GM18508 (cell line): ENCODE measurements around the gene SMC5.
"Not testable (repeated sequence)": the region's sequence is repeated elsewhere in the genome, so short reads cannot be mapped to it uniquely, and the experiment has no call there.

Experiments used
- ATAC-seq: cut with Tn5 transposase; IDR thresholded peaks from one replicate; pipeline ENCODE4 v1.9.1; 2021; ENCODE audit warnings: moderate number of reproducible peaks; ENCODE audit not compliant: insufficient read depth, unreplicated experiment

SMC5 gene

DNA sequence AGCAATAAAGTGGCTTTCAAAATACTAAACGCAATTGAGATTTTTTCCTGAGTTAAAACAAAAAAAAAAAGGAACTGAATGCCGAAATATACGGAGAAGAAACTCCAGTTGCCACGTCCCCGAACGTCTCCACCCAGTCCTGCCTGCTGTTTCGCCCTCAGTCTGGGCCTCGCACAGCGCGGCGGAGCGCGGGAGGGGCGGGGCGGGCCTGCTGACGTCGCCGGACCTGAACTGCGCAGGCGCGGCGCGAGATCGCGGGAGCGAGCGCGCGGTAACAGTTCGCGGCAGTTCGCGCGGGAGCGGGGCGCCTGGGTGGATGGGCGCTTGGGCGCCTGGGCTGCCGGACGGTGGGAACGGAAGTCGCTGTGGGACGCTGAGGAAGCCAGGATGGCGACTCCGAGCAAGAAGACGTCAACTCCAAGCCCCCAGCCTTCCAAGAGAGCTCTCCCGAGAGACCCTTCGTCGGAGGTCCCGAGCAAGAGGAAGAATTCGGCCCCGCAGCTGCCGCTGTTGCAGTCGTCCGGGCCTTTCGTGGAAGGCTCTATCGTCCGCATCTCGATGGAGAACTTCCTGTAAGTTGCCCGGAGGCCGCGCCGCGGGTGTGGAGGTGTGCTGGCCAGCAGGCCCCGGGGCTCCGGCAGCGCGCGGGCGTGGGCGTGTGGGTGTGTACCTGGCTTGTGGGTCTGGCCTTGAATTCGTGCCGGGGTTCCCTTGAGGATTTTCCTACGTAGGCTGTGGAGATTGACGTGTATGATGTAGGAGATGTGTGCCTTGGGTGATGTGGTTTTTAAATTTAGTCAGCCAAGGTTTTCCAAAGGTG is at the start of gene SMC5:
SMC5 (plus strand) TSS at position 287 of the 820 bp plus-strand sequence; CDS start at position 388, 101 bp downstream.
- ATAC-seq = peak; percentile 57

DNA sequence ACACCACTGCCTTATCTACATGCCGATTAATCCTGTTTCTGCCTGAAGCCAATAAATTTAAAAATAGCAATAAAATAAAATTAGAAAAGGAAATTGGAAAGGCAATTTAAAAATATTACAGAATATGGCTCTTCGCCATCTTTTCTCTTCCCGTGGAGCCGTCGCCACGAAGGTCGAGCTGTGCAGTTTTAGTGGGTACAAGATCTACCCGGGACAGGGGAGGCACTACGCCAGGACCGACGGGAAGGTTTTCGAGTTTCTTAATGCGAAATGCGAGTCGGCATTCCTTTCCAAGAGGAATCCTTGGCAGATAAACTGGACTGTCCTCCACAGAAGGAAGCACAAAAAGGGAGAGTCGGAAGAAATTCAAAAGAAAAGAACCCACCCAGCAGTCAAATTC is 41.7 kb upstream of the SMC5 start:
- ATAC-seq = no peak

DNA sequence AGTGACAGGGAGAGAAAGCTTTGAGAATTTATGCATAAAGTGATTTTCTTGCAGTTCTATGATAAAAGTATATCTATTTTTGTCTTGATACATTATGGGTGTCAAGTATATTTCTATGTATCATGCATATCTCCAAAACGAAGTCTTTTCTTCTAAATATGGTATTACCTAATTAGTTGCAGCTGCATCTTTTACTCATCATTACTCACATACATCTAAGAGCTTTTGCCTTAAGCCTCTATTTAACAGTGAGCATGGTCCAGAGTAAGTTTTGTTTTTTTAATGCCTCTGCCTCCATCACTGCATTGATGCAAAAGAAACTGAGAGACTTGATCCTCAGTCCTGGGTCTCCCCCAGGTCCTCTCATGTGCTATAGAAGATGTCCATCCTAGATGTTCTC is 40.0 kb upstream of the SMC5 start:
- no peak for ATAC-seq

DNA sequence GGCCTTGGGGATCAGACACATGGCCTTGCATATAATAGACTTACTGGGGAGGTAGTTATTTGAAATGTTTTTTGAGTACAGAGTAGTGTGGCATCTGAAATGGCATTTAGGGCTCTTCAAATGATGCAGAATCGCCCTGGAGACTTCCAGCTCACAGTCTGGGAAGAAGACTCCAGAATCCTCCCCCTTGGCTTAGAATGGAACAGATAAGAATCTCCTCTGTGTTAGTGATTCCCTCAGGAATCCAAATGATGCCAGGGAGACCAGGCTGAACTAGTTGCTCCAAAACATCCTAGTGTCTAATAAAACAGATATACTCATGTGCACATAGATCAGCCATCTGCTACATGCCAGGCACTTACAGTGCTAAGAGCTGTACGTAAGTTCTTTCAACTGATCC is 38.6 kb upstream of the SMC5 start:
- ATAC-seq = no peak

DNA sequence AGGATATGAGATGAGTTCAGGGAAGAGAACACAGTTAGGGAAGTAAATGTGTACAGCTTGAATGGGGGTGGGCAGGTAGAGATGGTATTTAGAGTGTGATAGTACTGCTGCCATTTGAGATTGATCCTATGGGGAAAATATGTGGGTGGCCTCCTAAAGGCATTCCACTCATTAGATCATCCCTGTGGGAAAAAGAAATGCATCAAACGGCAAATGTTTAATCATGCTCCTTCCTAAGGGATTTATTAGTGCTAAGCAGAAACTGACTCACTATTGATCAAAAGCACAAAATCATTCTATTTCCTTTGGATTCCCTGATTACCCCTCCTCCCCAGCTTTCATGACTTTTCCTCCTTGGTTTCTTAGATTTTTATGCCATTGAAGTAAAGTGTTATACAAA is 36.4 kb upstream of the SMC5 start:
- ATAC-seq = no peak

DNA sequence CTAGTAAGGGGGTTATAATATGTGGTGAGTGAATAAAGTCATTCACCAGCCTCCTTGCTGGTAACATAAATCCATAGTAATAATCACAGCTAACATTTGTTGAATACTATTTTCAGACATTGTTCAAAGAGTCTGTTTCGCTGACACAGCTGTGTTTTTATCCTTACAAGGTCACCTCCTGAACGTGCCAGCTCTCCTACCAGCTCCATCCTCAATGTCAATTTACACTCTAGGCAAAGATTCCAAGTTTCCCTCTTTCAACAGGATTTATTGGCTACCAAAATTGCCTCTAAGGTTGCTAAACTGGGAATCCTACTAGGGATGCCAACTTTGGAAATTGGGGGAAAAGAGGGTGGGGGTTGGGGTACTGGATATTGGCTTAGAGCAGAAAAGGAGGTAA is 30.7 kb upstream of the SMC5 start:
- no peak for ATAC-seq

DNA sequence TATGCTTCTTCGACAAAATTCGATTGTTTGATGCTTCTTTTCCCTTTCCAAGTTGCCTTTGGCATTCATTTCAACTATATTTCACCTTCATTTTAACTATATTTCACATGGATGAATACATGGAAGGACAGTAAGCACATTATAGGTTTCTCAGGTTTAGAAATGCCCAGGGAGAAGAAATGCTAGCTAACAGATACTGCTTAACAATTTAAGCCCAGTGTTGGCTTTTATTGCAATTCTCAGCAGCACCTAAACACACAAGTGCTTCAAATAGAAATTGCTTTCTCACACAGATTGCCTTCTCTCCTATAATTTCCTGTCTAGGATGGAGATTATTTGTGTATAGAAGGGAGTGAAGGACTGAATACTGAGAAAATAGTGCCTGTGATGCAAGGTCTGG is 30.2 kb upstream of the SMC5 start:
- ATAC-seq = no peak

DNA sequence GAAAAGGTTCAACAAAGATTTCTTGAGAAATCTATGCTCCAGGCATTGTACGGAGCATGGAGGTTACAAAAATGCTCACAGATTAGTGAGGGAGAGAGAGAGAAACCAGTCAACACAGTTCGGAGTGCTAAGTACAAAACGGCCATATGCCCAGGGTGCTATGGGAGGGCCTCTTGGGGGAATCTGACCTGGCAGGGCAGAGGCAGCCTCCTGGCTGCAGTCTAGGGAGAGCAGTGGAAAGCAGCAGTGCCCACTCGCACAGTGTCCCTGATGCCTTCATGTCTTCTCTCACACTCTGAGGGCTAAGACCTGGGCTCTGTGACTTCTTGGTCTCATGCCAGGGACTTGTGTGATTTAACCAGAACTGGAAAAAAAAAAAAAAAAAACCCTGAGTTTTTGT is 29.8 kb upstream of the SMC5 start:
- ATAC-seq = no peak

DNA sequence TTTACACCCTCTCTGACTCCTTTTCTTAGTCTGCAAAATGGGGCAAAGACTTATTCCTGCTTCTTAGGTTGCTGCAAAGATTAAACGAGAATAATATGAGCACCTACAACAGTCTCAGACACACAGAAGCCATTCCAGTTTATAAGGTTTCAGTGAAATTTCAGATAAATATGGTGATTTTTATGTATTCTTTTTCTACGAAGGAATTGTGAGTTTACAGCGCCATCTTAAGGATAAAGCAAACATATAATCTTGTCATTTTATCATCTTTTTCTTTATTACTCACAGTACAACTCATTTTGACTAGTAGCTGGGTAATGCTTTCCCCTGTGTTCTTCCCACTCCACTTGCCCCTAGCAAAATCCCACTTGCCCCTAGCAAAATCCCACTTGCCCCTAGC is 29.2 kb upstream of the SMC5 start:
- ATAC-seq = no peak

DNA sequence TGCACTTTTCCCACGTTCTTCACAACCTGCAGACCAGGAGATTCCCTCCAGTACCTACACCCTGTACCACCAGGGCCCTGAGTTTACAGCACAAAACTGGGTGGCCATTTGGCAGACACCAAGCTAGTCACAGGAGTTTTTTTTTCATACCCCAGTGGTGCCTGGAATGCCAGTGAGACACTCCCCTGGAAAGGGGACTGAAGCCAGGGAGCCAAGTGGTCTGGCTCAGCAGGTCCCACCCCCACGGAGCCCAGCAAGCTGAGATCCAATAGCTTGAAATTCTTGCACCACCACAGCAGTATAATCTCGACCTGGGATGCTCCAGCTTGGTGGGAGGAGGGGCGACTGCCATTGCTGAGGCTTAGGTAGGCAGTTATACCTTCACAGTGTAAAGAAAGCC is 26.3 kb upstream of the SMC5 start:
- ATAC-seq = no peak

DNA sequence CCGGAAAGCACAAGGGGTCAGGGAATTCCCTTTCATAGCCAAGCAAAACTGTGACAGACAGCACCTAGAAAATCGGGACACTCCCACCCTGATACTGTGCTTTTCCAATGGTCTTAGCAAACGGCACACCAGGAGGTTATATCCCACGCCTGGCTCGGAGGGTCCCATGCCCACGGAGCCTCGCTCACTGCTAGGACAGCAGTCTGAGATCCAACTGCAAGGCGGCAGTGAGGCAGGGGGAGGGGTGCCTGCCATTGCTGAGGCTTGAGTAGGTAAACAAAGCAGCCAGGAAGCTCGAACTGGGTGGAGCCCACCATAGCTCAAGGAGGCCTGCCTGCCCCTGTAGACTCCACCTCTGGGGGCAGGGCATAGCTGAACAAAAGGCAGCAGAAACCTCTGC is 24.6 kb upstream of the SMC5 start:
- not testable (repeated sequence) for ATAC-seq

DNA sequence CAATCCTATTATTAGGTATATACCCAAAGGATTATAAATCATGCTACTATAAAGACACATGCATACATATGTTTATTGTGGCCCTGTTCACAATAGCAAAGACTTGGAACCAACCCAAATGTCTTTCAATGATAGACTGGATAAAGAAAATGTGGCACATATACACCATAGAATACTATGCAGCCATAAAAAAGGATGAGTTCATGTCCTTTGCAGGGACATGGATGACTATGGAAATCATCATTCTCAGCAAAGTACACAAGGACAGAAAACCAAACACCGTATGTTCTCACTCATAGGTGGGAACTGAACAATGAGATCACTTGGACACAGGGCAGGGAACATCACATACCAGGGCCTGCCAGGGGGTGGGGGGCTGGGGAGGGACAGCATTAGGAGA is 12.8 kb upstream of the SMC5 start:
- ATAC-seq = not testable (repeated sequence)

DNA sequence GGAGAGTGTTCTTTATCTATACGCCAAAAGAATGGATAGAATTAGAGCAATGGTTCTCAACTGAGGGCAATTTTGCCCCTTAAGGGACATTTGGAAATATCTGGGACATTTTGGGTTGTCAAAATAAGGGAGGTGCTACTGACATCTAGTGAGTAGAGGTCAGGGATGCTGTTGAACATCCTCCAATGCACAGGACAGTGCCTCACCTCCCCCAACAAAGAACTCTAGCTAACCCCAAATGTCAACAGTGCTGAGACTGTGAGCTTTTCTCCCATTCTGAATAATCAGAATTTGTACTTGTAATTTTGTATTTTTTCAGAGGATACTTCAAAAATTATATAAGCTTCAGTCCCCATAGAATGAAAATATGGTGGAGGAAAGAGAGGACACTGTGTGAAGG is 8.6 kb upstream of the SMC5 start:
- ATAC-seq = no peak

DNA sequence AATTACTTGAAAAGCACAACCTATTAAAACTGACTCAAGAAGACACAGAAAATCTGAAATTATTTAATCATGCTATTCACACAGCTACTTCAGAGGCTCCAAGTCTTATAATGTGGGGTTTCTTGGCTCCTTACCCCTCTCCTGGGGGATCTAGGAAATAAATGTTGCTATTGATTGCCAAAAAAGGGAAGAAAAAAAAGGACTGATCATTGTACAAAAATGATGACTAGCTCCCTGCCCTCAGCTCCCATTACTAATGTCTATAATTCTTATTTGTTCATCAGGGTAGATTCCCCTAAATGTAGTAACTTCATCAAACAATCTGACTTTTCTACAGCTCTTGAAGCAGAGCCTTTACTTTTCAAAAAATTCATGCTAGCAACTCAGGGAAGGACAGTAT is 3.3 kb upstream of the SMC5 start:
- ATAC-seq = no peak

DNA sequence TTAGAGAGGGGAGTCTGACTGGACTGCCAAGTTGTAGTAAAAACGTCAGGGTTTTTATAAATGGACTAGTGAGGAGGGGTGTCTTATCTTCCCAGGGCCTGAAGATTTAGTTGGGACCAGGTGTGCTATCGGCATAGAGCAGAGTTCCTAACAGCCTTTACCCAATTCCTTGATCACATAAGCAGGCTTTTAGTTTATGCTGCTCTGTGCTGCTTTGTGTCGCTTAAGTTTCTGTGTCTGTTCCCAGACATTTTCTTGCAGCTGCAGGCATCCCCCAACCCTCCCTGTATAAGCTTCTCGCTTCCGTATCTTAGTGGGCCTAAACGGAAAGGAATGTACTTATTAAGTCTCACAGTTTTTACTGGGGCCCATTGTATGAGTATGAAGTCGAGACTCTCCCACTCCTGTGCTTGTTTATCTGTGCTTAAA is 2.6 kb upstream of the SMC5 start:
- ATAC-seq = no peak

DNA sequence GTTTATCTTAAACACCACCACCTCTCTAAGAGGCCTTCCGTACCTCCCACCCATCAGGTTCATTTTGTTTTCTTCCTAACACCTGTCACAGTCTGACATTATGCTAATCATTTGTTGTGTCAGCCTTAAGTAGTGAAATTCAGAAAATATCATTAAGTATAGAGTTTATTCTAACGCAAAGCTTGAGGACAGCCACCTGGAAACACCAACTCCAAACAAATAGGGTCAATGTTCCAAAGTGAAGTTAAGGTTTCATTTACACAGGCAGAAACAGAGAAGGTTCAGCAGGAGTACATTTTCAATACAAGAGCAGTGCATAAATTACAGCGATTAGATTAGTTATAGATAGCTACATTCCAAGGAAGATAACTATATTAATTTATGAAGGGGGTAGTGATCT is 1.3 kb upstream of the SMC5 start:
- ATAC-seq = no peak

DNA sequence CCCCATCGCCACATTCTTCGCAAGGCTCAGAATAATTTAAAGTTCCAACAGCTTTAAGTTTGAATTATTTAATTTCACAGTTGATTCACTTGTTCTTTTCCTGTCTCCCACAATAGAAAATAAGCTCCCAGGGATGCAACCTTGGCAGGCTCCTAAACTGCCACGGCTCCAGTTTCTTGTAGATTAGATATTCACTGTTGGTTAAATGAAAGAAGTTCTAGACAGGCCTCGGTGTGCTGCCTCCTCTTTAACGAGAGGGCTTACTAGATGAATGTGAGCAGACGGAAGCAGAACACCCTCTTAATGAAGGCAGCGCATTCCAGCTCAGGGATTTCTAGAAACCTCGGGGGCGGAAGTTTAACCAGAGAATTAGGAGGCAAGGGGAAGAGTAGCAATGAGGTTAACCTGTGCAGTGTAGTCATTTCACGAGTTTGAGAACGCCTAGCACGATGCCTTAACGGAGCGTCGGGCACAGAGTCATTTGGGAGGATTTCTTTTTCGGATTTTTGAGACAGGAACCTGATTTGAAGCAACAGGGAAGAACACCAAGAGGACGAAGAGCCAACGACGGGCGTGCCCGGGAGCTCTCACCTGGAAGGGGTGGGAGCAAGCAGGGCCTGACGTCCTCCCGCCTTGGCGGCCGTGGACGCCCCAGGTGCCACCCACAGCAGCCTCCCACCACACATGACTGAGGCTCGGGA is 637 bp upstream of the SMC5 start:
- peak; percentile 30 for ATAC-seq

DNA sequence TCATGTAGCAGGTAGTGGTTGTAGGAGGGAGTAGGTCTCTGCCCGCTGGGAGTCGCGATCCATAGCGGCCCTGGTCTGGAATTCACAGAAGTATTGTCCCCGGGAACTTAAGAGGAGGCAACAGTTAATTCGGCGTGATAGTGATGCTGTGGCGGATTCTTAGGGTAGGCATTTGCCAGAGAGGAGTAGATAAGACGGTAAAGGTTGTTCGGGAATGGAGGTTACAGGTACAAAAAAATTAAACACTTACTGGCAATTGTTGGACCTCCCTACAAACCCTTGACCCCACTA is 679 bp downstream of the SMC5 start:
- ATAC-seq = no peak

DNA sequence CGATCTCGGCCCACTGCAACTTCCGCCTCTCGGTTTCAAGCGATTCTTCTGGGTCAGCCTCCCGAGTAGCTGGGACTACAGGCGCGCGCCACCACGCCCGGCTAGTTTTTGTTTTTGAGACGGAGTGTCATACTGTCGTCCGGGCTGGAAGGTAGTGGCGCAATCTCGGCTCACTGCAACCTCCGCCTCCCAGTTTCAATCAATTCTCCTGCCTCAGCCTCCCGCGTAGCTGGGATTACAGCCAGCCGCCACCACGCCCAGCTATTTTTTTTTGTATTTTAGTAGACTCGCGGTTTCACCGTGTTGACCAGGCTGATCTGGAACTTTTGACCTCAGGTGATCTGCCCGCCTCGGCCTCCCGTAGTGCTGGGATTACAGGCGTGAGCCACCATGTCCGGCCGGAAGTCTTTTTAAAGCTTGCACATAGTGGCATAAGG is 1.2 kb downstream of the SMC5 start:
- ATAC-seq = no peak

DNA sequence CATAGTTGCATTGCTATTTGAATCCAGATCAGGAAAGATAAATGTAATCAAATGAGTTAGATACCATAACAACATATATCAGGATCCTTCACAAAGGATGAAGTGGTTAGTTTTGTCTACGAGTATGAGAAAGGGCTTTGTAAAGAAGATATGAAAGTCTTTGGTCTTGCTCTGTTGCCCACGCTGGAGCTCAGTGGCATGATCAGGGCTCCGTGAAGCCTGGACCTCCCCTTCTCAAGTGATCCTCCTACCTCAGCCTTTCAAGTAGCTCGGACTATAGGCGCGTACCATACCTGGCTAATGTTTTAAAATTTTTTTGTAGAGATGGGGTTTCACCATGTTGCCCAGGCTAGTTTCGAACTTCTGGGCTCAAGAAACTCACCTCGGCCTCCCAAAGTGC is 1.8 kb downstream of the SMC5 start:
- no peak for ATAC-seq

DNA sequence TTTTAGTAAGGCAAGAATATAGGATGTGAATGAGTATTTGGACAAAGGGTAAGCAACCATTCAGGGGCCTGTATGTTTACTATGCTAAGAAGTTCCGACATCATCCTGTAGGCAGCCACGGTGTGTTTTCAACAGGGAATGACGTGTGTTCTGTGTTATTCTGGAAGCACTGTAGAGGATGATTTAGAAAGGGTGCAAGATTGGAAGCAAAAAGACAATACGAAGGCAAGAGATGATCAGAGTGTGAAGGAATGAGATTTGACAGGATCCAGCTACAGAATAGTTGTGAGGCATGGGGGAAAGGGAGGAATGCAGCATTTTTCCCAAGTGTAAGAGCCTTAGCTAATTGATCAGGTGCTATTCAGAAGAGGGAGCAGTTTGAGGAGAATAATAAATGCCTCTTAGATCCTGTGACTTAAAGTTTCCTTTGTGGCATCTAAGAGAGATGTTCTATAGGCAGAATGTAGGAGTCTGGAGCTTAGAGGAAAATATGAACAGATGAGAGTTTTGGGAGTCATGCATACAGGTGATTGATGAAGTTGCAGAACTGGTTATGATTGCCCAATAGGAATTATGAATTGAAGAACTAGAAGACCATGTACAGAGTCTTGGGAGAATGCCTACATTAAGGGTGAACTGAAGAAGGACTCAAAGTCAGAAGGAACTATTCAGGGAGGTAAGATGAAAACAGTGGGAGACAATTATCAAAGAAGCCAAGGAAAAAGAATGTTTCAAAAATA is 2.5 kb downstream of the SMC5 start:
- no peak for ATAC-seq
